Activated CD4-positive, alpha-beta T cell treated with anti-CD3 and anti-CD28 coated beads, Interleukin-2, amount 50 U/mL, for 16 hours (primary cell): Measurements from ENCODE around the gene FJX1.
A peak's percentile ranks its signal among the peaks of the same experiment; 100 is the strongest.

Experiments used
- DNase-seq: peaks from one replicate; pipeline ENCODE4 v3.0.0-alpha.2; 2020

Gene FJX1

GRCh38 chr11:35608502-35608901 is 9.8 kb upstream of the FJX1 start:
- no peak for DNase-seq

- no peak for DNase-seq
These were observed 8.6 kb upstream of the FJX1 start for GRCh38 chr11:35609656-35610055.

- no peak for DNase-seq
These were observed 7.6 kb upstream of the FJX1 start for GRCh38 chr11:35610631-35611030.

- no peak for DNase-seq
These were observed 6.5 kb upstream of the FJX1 start for GRCh38 chr11:35611741-35612140.

GRCh38 chr11:35614939-35615569 is 3.2 kb upstream of the FJX1 start:
- no peak for DNase-seq

- DNase-seq, result peak; percentile 53
These were observed 2.0 kb upstream of the FJX1 start for GRCh38 chr11:35615921-35616900.

- DNase-seq, result no peak
These were observed 959 bp upstream of the FJX1 start for GRCh38 chr11:35617316-35617686.

GRCh38 chr11:35618497-35619115 is 346 bp downstream of the FJX1 start:
- DNase-seq, result no peak

- peak; percentile 32 for DNase-seq
These were observed 1.0 kb downstream of the FJX1 start for GRCh38 chr11:35619116-35619854.

- no peak for DNase-seq
These were observed 1.8 kb downstream of the FJX1 start for GRCh38 chr11:35619855-35620640.

GRCh38 chr11:35620795-35621194 is 2.5 kb downstream of the FJX1 start:
- no peak for DNase-seq

- DNase-seq, result no peak
These were observed 3.4 kb downstream of the FJX1 start for GRCh38 chr11:35621620-35622019.

- no peak for DNase-seq
These were observed 3.8 kb downstream of the FJX1 start for GRCh38 chr11:35622070-35622469.

GRCh38 chr11:35623621-35624168 is 5.4 kb downstream of the FJX1 start:
- DNase-seq, result no peak

GRCh38 chr11:35624316-35624715 is 6.1 kb downstream of the FJX1 start:
- DNase-seq, result no peak

GRCh38 chr11:35624781-35625180 is 6.5 kb downstream of the FJX1 start:
- DNase-seq, result no peak

GRCh38 chr11:35626501-35626900 is 8.2 kb downstream of the FJX1 start:
- DNase-seq, result no peak

- DNase-seq, result no peak
These were observed 11.3 kb downstream of the FJX1 start for GRCh38 chr11:35629511-35629910.

- DNase-seq, result no peak
These were observed 11.7 kb downstream of the FJX1 start for GRCh38 chr11:35629914-35630313.

GRCh38 chr11:35631891-35632290 is 13.6 kb downstream of the FJX1 start:
- DNase-seq, result no peak

GRCh38 chr11:35632301-35632700 is 14.0 kb downstream of the FJX1 start:
- no peak for DNase-seq

- no peak for DNase-seq
These were observed 15.7 kb downstream of the FJX1 start for GRCh38 chr11:35633827-35634423.
